Germinal center (tissue), 1 donor: ENCODE results near the gene PRKN.

Experiments used
- DNase-seq: peaks from one replicate; pipeline ENCODE4 v3.0.0; 2012; ENCODE audit warnings: mixed read lengths, low spot score

PRKN gene

DNA sequence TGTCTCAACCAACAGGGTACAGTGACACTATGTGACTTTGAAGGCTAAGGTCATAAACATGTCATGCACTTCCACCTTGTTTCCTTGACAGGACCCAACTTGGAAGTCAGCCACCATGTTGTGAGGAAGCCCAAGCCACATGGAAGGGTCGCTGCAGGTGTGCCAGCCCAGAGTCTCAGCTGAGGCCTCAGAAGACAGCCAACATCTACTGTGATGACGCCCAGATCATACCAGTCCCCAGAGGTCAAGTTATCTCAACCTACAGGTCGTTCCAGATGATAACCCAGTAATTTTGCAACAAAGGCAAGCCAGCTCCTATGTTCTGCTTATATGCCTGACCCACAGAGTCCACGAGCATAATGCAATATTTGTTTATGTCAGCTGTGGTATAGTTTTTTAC, 1077.7 kb downstream of the PRKN start:
- no peak for DNase-seq

DNA sequence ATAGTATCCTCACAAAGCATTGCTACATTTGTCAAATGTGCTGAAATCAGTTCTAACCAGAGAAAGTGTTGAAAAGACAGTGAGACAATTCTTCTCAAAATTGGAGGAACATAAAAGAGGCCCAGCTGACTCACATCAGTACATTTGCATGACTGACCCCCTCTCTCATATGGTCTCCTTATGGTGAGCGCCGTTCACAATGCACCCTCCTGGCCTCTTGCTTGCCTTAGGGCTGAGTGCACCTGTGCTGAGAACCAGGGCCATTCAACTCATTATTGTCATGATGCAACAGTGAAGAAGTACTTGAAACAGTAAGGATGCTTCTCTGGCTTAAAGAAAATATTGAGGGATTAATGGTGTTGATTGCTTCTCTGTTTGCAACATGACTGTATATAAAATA, 1078.5 kb downstream of the PRKN start:
- no peak for DNase-seq

DNA sequence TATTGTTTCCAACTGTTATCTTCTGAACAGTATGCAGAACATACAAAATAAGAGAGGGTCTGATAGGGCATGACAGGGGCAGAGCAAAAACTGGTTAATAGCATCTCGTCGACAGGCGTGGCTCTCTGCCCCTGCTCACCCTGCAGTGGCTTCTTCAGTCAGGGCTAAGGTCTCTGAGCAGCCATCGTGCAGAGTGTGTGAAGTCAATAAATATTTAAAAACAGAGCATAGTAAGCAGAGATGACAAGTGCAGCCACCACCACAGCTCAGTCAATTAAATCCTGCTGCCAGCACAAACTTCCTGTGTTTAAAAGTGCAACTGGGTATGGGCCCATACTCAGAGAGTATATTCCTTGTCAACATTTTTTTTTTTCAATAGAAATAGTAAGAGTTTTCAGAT, 1080.3 kb downstream of the PRKN start:
- no peak for DNase-seq

DNA sequence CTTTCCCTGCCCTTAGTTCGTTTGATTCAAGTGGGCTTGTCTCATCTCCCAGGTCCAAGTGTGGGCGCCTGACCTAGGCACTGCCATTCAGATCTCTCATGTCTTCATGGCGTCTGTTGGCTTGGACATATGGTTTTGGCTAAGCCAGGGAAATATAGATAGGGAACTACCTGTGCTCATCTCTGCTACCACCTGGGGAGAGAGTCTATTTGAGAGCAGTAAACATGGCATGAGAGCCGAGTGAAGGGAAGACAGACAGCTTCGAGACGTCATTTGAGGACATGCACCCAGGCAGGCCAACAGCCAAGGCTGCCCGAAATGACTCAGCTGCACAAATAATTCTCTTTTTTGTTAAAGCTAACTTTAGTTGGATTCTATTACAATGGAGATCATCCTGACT, 1083.0 kb downstream of the PRKN start:
- DNase-seq = no peak

DNA sequence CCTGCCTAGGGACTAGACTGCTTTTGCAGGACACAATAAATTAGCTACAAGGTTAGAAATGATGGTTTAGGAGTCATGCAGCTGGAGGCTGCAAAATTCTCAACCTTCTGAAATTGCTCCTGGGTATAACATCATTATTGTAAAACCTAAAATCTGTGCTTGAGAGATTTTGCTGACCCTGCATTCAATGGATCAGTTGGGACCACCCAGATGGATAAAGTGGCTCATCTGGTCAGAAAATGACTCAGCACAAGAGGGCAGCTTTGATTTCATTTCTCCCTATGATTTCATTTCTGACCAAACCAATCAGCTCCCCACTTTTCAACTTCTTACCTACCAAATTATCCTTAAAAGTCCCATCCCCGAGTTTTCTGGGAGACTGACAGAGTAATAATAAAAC, 1086.4 kb downstream of the PRKN start:
- no peak for DNase-seq

GRCh38 chr6:161639772-161640171, 1087.8 kb downstream of the PRKN start:
- no peak for DNase-seq

- no peak for DNase-seq
Observed at GRCh38 chr6:161637658-161638057, 1089.9 kb downstream of the PRKN start.

DNA sequence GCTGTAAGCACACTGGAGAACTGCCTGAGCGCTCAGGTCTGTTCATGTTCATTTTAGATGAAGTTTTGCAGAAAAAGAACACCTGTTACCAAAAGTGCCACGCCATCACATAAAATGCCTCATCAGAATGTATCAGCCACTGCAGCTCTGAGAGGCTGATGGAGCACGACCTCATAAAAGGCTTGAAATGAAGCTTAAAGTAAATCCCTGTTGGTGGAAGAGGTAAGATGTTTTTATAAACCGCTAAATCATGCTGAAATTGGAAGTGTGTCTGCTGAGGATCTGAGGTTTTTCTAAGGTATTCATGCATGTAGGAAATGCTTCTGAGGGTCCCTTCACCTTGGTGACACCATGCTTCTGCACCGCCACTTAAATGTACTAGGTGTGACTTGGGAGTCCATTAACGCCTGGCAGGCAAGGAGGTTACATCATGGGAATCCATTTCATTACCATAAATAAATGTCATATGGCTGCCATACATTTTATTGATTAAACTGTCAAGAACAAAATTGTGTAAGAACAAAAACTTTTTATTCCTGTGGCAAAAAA, 1090.6 kb downstream of the PRKN start:
- DNase-seq = no peak

DNA sequence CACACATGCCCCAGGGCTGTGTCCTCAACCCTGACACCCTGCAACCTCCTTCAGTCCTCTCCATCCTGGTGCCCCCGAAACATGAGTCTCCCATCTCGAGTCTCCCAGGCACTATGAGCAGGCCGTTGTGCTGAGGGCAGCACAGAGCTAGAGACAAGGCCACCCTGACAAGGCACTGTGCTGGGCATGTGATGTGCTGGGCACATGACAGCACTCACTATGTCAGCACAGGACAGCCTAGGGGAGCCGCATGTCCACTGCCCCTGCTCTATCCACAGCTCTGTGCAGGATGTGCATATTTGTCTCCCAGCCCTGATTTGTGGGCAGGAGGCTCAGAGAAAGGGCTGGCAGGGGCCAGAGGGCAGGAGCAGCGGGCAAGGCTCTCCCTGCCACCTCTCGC, 1091.6 kb downstream of the PRKN start:
- DNase-seq = no peak

DNA sequence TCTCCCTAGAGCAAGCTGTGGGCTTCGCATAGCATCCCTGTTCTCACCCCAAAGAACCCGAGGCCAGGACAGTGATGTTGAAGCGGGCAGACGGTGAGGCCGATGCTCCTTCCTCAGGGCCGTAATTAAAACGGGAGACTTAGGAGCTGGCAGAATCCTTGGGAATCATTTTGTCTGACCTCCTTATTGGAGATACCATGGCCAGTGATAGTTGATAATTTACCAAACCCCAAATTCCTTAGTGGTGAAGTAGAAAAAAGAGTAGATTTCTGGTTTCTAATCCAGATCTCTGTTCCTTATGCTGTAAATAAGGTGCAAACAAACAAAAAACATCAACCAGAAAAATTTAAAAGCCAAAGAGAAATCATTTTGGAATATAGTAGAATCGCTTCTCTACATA, 1092.7 kb downstream of the PRKN start:
- DNase-seq = no peak

DNA sequence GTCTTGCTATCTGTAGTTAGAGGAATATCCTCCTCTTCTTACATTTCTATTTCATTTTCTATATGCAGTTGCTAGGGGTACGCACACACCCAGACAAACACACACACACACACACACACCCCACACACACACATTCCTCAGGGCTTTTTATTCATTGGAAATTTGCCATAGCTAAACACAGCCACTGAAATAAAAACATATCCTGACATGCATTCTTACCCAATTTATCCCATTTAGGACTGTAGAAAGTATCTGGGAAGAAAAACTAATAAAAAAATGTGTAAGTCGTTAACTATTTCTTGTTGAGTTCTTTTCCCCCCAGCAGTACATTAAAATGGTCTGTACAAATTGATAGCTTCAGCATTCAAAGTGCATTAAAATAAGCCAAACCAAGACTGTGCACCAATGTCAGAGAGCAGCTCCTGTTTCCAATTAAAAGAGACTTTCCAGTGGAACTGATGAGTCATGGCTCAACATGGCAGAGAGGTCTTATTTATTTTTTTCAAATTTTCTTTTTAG, 1095.8 kb downstream of the PRKN start:
- DNase-seq = no peak

DNA sequence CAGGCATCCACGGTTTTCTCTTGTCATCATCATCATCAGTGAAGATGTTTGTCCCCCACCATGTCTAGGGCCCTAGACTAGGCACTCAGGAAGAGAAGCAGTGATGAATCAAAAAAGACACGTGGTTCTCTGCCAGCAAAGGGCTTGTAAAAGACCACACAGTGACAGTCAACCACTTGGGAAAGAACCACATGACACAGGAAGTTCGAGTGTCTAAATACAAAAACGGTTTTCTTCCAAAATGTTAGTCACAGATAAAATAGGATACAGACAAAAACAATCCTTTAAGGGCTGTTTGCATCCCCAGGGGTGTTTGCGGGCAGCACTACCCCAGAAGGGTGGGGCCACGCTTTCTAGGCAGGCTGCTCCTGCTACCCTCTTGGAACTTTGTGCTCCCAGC, 1096.9 kb downstream of the PRKN start:
- no peak for DNase-seq

DNA sequence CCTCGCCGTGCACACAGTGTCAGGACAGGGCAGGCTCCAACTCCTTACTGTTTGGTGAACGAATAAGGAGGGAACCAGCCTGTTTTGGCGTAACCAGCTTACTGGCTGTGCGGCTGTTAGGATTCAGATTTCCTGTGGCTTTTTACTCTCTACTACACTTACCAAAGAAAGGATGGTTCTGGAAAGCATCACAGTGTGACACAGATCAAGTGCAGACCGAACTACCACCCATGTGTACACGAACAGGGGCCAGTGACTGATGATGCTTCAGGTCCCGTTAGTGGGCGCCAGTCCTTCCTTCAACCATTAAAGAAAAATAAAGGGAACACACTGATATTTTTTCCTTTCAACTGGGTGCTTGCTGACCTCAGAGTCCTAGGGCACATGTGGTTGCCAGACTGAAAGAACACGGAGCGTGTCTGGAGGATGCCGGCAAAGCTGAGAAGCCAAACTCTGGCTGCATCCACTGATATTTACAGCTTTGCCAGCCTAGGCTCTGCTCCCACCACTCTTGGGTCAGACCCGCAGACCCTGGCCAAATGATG, 1101.4 kb downstream of the PRKN start:
- DNase-seq = no peak

DNA sequence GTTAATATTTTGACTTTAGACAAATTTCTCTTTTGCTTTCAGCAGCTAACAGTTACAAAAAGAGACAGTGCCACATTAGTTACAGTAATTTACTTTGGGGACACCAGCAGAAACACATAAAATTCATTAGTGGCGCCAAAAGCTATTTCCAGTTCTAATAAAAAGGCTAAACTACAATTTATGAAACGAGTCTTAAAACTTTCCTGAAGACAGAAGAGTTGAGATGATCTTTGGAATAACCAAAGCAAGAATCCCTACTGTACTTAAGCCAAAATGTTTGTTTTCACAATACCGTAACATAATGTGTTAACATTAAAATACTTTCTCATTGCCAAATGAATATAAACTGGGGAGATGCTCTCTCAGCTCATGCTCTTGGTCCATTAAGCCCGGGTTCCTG, 1103.5 kb downstream of the PRKN start:
- DNase-seq = no peak

- DNase-seq = no peak
Observed at GRCh38 chr6:161622779-161623178, 1104.8 kb downstream of the PRKN start.

DNA sequence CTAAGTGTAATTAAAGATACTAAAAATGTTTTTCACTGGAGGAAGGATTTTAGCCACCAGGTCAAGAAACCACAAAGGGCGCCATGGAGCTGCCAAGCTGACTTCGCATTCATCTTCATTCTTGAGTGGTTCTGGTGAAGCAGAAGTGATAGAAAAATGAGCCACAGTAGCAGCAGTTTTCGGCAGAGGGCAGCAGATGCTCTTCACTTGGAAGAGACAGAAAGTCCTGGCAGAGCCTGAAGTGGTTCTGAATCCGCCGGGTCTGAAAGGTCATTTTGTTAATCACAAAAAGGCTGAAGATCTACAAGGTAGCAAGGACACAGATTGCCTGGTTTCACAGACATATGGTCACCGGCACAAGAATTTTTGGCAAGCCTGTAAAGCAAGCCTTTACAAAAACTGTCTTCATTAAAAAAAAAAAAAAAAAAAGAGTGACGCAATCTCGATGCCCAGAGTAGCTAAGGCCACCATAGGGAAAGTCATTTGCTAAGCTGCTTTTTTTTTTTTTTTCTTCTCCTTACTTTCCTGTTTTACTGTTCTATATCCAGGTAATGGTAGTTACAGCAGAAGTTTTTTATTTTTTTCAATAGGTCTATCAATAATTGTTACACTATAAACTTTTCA, 1108.6 kb downstream of the PRKN start:
- no peak for DNase-seq

GRCh38 chr6:161613711-161614110, 1113.9 kb downstream of the PRKN start:
- DNase-seq = no peak

DNA sequence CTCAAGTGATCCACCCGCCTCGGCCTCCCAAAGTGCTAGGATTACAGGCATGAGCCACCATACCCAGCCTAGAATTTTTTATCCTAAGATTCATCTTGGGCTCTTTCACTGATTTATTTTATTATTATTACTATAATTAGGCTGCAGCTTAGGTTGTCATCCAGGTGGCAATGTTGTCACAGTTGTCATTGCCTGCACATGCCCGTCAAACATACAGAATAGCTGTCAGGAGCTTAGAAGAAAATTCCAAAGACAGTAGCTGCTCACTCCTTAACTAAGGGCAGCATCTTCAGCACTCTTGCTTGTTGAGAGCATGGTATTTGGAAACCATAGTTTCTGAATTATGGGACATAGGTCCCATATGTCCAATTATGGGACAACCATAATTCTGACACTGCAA, 1118.8 kb downstream of the PRKN start:
- no peak for DNase-seq

GRCh38 chr6:161607696-161608297, 1119.8 kb downstream of the PRKN start:
- DNase-seq = no peak

DNA sequence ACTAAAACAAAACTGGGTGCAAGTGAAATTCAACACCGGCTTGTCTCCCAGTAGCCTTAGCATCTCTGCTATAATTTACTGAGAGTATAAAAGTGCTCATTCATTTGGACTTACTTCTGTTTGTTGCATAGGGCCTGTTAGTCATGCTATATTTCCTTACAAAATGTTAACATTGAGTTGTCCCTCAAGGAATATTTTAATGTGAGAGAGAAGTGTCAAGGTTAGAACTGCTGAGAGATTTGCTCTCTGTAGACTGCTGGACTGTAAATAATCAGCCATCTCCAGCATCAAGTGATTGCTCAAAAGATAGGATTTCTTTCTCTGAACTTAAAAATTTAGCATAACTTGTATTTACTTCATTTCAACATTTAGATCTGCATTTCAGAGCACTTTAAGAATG, 1125.2 kb downstream of the PRKN start:
- no peak for DNase-seq

DNA sequence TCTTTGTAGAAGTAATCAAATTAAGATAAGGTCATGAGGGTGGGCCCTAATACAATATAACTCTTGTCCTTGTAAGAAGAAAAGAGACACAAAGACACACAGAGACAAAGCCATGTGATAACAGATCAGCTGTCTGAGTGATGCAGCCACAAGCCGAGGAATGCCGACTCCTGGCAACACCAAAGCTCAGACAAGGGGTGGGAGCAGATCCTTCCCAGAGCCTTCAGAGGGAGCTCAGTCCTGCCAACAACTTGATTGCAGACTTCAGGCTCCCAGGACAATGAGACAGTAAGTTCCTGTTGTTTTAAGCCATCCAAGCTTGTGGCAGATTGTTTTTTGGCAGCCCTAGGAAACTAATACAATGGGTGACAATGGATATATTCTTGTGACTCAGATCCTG, 1128.7 kb downstream of the PRKN start:
- no peak for DNase-seq

- no peak for DNase-seq
Observed at GRCh38 chr6:161596807-161597520, 1130.6 kb downstream of the PRKN start.

- no peak for DNase-seq
Observed at GRCh38 chr6:161594412-161594811, 1133.2 kb downstream of the PRKN start.
